Measurements from ENCODE around the gene SLC39A12. TPM values are rescaled to one million over a fixed set of nuclear protein-coding genes. Genes with fewer than 3 reads are reported as not detected.
A peak's percentile ranks its signal among the peaks of the same experiment; 100 is the strongest.

The SLC39A12 gene
- polyA plus RNA-seq, 1 of the 3 experiments (the other 2 are of a cell fraction) = not detected

DNA sequence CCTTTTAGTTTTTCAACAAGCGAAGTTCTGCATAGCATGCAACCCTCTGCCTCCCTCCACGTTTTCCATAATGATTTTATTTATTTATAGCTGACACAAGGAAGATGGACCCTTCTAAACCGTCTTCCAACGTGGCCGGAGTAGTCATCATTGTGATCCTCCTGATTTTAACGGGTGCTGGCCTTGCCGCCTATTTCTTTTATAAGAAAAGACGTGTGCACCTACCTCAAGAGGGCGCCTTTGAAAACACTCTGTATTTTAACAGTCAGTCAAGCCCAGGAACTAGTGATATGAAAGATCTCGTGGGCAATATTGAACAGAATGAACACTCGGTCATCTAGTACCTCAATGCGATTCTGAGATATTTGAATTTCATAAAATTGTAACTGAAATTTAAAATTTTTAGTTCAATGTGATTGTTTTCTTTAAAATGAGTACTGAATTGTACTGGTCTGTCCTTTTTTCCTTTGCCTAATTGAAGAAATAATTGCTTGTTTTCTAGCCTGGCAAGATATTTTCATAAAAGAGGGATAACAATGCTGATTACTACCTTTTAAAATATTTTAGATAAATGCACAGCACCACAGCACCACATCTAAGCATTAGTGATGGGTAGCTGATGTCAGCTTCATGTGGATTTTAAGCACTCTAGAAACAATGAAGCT lies 41.5 kb upstream of the SLC39A12 start:
- CTCF ChIA-PET = interaction anchor here (0.7 to 2.7 kb wide), 10 partner anchors 11 to 410 kb away, joined by 3 to 16 read pairs (median 4); no protein-coding TSS in a partner anchor
- no peak overlapping the region; the same call in 1 of the 2 replicates for H2AFZ ChIP-seq (ENCODE audit: low read depth)
- H3K4me2 ChIP-seq = no peak overlapping the region

More for the DNA sequence above, 41.5 kb upstream of the SLC39A12 start:
- no peaks in the 10 kb centered on the region for H3K79me2 ChIP-seq (ENCODE audit: insufficient read depth)
- H3F3A ChIP-seq (replicated peaks; ENCODE audit: insufficient read depth) = no peaks in the 10 kb centered on the region
- DNase-seq = peak; percentile 38
- 29% methylated on average over 12 of the region's 12 CpGs for WGBS (ENCODE audit: low lambda C conversion rate)
- no peaks in the 10 kb centered on the region for H3K9me2 ChIP-seq
- no peaks in the 10 kb centered on the region; a peak in 1 of 4 replicates for H3K4me1 ChIP-seq (ENCODE audit: control insufficient read depth in 1 of 2, insufficient read depth in 2 of 2, low read depth in 1 of 2, low read length in 1 of 2)
- no peaks in the 10 kb centered on the region for H3K27me3 ChIP-seq (ENCODE audit: insufficient read depth)
- H3K36me3 ChIP-seq (replicated peaks in 1 of 2; ENCODE audit: control insufficient read depth in 1 of 2, insufficient read depth in 2 of 2, low read length in 1 of 2) = no peaks in the 10 kb centered on the region
- TF ChIP-seq, protein P1, sequence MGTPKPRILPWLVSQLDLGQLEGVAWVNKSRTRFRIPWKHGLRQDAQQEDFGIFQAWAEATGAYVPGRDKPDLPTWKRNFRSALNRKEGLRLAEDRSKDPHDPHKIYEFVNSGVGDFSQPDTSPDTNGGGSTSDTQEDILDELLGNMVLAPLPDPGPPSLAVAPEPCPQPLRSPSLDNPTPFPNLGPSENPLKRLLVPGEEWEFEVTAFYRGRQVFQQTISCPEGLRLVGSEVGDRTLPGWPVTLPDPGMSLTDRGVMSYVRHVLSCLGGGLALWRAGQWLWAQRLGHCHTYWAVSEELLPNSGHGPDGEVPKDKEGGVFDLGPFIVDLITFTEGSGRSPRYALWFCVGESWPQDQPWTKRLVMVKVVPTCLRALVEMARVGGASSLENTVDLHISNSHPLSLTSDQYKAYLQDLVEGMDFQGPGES (IDR thresholded peaks at IDR 0.05; ENCODE audit: low read depth, low read length) = no peak
- no peak for TF ChIP-seq YY1 (IDR thresholded peaks at IDR 0.05; ENCODE audit: low read depth)
- no peak for TF ChIP-seq TEAD4 (IDR thresholded peaks at IDR 0.05; ENCODE audit: borderline replicate concordance, insufficient read depth)
- TF ChIP-seq ELF1 (IDR thresholded peaks at IDR 0.05) = no peak
- TF ChIP-seq NRF1 (IDR thresholded peaks at IDR 0.05; ENCODE audit: low read depth, low read length) = no peak
- no peak for TF ChIP-seq RFX5 (IDR thresholded peaks at IDR 0.05; ENCODE audit: low read length)
- TF ChIP-seq RCOR1 (IDR thresholded peaks at IDR 0.05; ENCODE audit: low read length) = no peak
- no peak for TF ChIP-seq MEF2A (IDR thresholded peaks at IDR 0.05; ENCODE audit: borderline replicate concordance, low read depth)
- TF ChIP-seq FOXJ3 (CRISPR knock-in tag; IDR thresholded peaks at IDR 0.05) = no peak
- TF ChIP-seq, protein P2, sequence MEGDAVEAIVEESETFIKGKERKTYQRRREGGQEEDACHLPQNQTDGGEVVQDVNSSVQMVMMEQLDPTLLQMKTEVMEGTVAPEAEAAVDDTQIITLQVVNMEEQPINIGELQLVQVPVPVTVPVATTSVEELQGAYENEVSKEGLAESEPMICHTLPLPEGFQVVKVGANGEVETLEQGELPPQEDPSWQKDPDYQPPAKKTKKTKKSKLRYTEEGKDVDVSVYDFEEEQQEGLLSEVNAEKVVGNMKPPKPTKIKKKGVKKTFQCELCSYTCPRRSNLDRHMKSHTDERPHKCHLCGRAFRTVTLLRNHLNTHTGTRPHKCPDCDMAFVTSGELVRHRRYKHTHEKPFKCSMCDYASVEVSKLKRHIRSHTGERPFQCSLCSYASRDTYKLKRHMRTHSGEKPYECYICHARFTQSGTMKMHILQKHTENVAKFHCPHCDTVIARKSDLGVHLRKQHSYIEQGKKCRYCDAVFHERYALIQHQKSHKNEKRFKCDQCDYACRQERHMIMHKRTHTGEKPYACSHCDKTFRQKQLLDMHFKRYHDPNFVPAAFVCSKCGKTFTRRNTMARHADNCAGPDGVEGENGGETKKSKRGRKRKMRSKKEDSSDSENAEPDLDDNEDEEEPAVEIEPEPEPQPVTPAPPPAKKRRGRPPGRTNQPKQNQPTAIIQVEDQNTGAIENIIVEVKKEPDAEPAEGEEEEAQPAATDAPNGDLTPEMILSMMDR (IDR thresholded peaks at IDR 0.05) = peak; percentile 74
- TF ChIP-seq, protein P3, sequence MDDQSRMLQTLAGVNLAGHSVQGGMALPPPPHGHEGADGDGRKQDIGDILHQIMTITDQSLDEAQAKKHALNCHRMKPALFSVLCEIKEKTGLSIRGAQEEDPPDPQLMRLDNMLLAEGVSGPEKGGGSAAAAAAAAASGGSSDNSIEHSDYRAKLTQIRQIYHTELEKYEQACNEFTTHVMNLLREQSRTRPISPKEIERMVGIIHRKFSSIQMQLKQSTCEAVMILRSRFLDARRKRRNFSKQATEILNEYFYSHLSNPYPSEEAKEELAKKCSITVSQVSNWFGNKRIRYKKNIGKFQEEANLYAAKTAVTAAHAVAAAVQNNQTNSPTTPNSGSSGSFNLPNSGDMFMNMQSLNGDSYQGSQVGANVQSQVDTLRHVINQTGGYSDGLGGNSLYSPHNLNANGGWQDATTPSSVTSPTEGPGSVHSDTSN (IDR thresholded peaks at IDR 0.05) = no peak
- TF ChIP-seq MXI1 (IDR thresholded peaks at IDR 0.05; ENCODE audit: low read depth, low read length) = no peak
- peak; percentile 63 for TF ChIP-seq RAD21 (IDR thresholded peaks at IDR 0.05; ENCODE audit: low read length)
- TF ChIP-seq, protein P4, sequence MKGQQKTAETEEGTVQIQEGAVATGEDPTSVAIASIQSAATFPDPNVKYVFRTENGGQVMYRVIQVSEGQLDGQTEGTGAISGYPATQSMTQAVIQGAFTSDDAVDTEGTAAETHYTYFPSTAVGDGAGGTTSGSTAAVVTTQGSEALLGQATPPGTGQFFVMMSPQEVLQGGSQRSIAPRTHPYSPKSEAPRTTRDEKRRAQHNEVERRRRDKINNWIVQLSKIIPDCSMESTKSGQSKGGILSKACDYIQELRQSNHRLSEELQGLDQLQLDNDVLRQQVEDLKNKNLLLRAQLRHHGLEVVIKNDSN (IDR thresholded peaks at IDR 0.05; ENCODE audit: borderline replicate concordance, low read depth) = no peak
- TF ChIP-seq SMC3 (IDR thresholded peaks at IDR 0.05; ENCODE audit: low read depth, low read length) = peak; percentile 70
- no peak for TF ChIP-seq TCF12 (IDR thresholded peaks at IDR 0.05)
- TF ChIP-seq EP300 (IDR thresholded peaks at IDR 0.05; ENCODE audit: borderline replicate concordance in 1 of 2, low read depth in 1 of 2, low read length in 1 of 2) = no peak
- POLR2A ChIA-PET = no interaction called here
- no peak overlapping the region for H3K27ac ChIP-seq (ENCODE audit: low read depth in 2 of 2, low read length in 1 of 2)
- H3K9ac ChIP-seq = no peak overlapping the region
- H3K9me3 ChIP-seq = no peaks in the 10 kb centered on the region
- H4K20me1 ChIP-seq (ENCODE audit: insufficient read depth) = no peaks in the 10 kb centered on the region
- no peak overlapping the region for H3K4me3 ChIP-seq (ENCODE audit: low read depth in 2 of 2, low read length in 1 of 2)

Data from SK-N-SH (cell line).